Calu3 (cell line): ENCODE results near the gene RSL1D1. TPM values are rescaled to one million over a fixed set of nuclear protein-coding genes. Genes with fewer than 3 reads are reported as not detected.
A peak's percentile ranks its signal among the peaks of the same experiment; 100 is the strongest.
"Not testable (repeated sequence)": the region's sequence is repeated elsewhere in the genome, so short reads cannot be mapped to it uniquely, and the experiment has no call there.

ENCODE experiments used
- BruUV-seq: library from RNA; stranded (reverse); fragments of 400-500 nt; replicated peaks from 2 replicates; lab custom pipeline; 2021; lab: Mats Ljungman, UMichigan
- CTCF ChIA-PET: fragments of 300-600 bp; sonication (Branson Sonifier 250); formaldehyde crosslinking; loops from one replicate; lab custom pipeline; 2022; ENCODE audit warnings: antibody characterized with exemption; lab: Charles Lee
- DNase-seq: peaks from one replicate; pipeline ENCODE4 v3.0.0; 2022
- H3K27ac Mint-ChIP-seq: one replicate; pipeline ENCODE4 v1.8.0; 2022; ENCODE audit warnings: mixed read lengths; ENCODE audit not compliant: unreplicated experiment
- H3K27me3 Mint-ChIP-seq: one replicate; pipeline ENCODE4 v1.8.0; 2022; ENCODE audit warnings: mixed read lengths; ENCODE audit not compliant: unreplicated experiment
- H3K36me3 Mint-ChIP-seq: one replicate; pipeline ENCODE4 v1.8.0; 2022; ENCODE audit warnings: mild to moderate bottlenecking, moderate library complexity, mixed read lengths; ENCODE audit not compliant: insufficient read depth, unreplicated experiment
- H3K4me1 Mint-ChIP-seq: one replicate; pipeline ENCODE4 v1.8.0; 2022; ENCODE audit warnings: mild to moderate bottlenecking, low read depth, mixed read lengths; ENCODE audit not compliant: unreplicated experiment
- H3K4me3 Mint-ChIP-seq: one replicate; pipeline ENCODE4 v1.8.0; 2022; ENCODE audit warnings: mild to moderate bottlenecking, low read depth, moderate library complexity, mixed read lengths; ENCODE audit not compliant: unreplicated experiment
- H3K9me3 Mint-ChIP-seq: one replicate; pipeline ENCODE4 v1.8.0; 2022; ENCODE audit warnings: low read depth, mixed read lengths; ENCODE audit not compliant: unreplicated experiment
- CTCF ChIP-seq: fragments of 200-600 bp; IDR thresholded peaks from one replicate; pipeline ENCODE4 v1.8.0; 2022; ENCODE audit warnings: antibody characterized with exemption; ENCODE audit not compliant: unreplicated experiment
- intact Hi-C: fragments of 100-400 bp; cut with micrococcal nuclease; formaldehyde crosslinking; loops from one replicate; pipeline ENCODE4 v1.10.0; 2022; ENCODE audit not compliant: unreplicated experiment
- total RNA-seq: library from RNA; stranded (reverse); gene quantifications from 2 replicates; pipeline ENCODE4 v1.2.3, GENCODE V29; 2022

The RSL1D1 gene
- total RNA-seq, 1 experiment from 2014 or later = 239 TPM

- H3K27ac Mint-ChIP-seq = peak overlapping the region; percentile 14
Measured at GRCh38 chr16:11835891-11836649, 15.3 kb downstream of the RSL1D1 start.

GRCh38 chr16:11835309-11835708 lies 16.0 kb downstream of the RSL1D1 start:
- BruUV-seq = no TSS peak
- H3K36me3 Mint-ChIP-seq = peaks cover 41% of the 10 kb centered on the region
- no peak overlapping the region for H3K27ac Mint-ChIP-seq
- CTCF ChIA-PET = interaction anchor here (0.6 kb wide), 2 partner anchors 80 to 212 kb away, joined by 3 to 4 read pairs; no protein-coding TSS in a partner anchor
- no peak for TF ChIP-seq CTCF
- H3K4me3 Mint-ChIP-seq = no peak overlapping the region
- no peaks in the 10 kb centered on the region for H3K9me3 Mint-ChIP-seq
- no peaks in the 10 kb centered on the region for H3K27me3 Mint-ChIP-seq
- no peaks in the 10 kb centered on the region for H3K4me1 Mint-ChIP-seq
- intact Hi-C loops = no loop called here
- DNase-seq = no peak

More at GRCh38 chr16:11835891-11836649, 15.3 kb downstream of the RSL1D1 start:
- Mint-ChIP-seq H3K36me3 (peaks cover 47% of the 10 kb centered on the region), H3K27me3 (no peaks in the 10 kb centered on the region), H3K9me3 (no peaks in the 10 kb centered on the region), H3K4me1 (no peaks in the 10 kb centered on the region), H3K4me3 (no peak overlapping the region)
- intact Hi-C loops = no loop called here
- TF ChIP-seq CTCF = no peak
- DNase-seq = no peak
- CTCF ChIA-PET = interaction anchor here (0.6 to 1.3 kb wide), 2 partner anchors 9 to 211 kb away, joined by 3 to 4 read pairs; no protein-coding TSS in a partner anchor
- no TSS peak for BruUV-seq

GRCh38 chr16:11833951-11834695 lies 17.2 kb downstream of the RSL1D1 start:
- intact Hi-C loops = no loop called here
- no peaks in the 10 kb centered on the region for H3K9me3 Mint-ChIP-seq
- no peak overlapping the region for H3K27ac Mint-ChIP-seq
- TF ChIP-seq CTCF = no peak
- CTCF ChIA-PET = interaction anchor here (0.7 to 0.8 kb wide), 3 partner anchors 9 to 431 kb away, joined by 3 to 5 read pairs (median 4); no protein-coding TSS in a partner anchor
- no peaks in the 10 kb centered on the region for H3K4me1 Mint-ChIP-seq
- H3K36me3 Mint-ChIP-seq = peaks cover 29% of the 10 kb centered on the region
- no peak overlapping the region for H3K4me3 Mint-ChIP-seq
- H3K27me3 Mint-ChIP-seq = no peaks in the 10 kb centered on the region
- no peak for DNase-seq
- no TSS peak for BruUV-seq

GRCh38 chr16:11828696-11829095 lies 22.6 kb downstream of the RSL1D1 start:
- no TSS peak for BruUV-seq
- no peaks in the 10 kb centered on the region for H3K36me3 Mint-ChIP-seq
- TF ChIP-seq CTCF = no peak
- no peak overlapping the region for H3K4me3 Mint-ChIP-seq
- CTCF ChIA-PET = no interaction called here
- no peaks in the 10 kb centered on the region for H3K27me3 Mint-ChIP-seq
- intact Hi-C loops = no loop called here
- H3K4me1 Mint-ChIP-seq = no peaks in the 10 kb centered on the region
- no peak overlapping the region for H3K27ac Mint-ChIP-seq
- no peak for DNase-seq
- no peaks in the 10 kb centered on the region for H3K9me3 Mint-ChIP-seq

GRCh38 chr16:11825520-11826165 lies 25.7 kb downstream of the RSL1D1 start:
- intact Hi-C loops, BruUV-seq, DNase-seq, H3K4me3 Mint-ChIP-seq, H3K27me3 Mint-ChIP-seq, H3K9me3 Mint-ChIP-seq, H3K27ac Mint-ChIP-seq, H3K4me1 Mint-ChIP-seq, H3K36me3 Mint-ChIP-seq: not testable (repeated sequence)
- CTCF ChIA-PET = interaction anchor here (0.7 kb wide), 1 partner anchor 1225 kb away, joined by 3 read pairs; no protein-coding TSS in a partner anchor
